HepG2 (cell line): ENCODE data around the gene TRAF5. TPM values are rescaled to one million over a fixed set of nuclear protein-coding genes. Genes with fewer than 3 reads are reported as not detected.

Source experiments
- ATAC-seq: fragments of 200-7000 bp; cut with Tn5 transposase; 3 replicates; pipeline ENCODE4 v1.9.1; 2020; ENCODE audit warnings: mild to moderate bottlenecking, moderate library complexity
- BruUV-seq: library from RNA; stranded (reverse); fragments of 400-500 nt; replicated peaks from 2 replicates; lab custom pipeline; 2021; lab: Mats Ljungman, UMichigan
- CTCF ChIA-PET: fragments of 300-600 bp; formaldehyde crosslinking; extraction: SDS; loops from one replicate; lab custom pipeline; 2021; ENCODE audit warnings: low total read pairs, inconsistent platforms, low intra/inter-chr PET ratio; lab: Yijun Ruan, JAX
- POLR2A ChIA-PET: fragments of 350-600 bp; sonication (Branson Sonifier 250); formaldehyde crosslinking; loops from one replicate; lab custom pipeline; 2020; ENCODE audit warnings: antibody characterized with exemption, inconsistent platforms; lab: Yijun Ruan, JAX
- DNase-seq: peaks from one replicate; pipeline ENCODE4 v3.0.0-alpha.2; 2015; ENCODE audit warnings: low spot score
- FAIRE-seq: peaks from 3 replicates; lab custom pipeline; 2011; peaks lifted over from hg19 to GRCh38; lab: Jason Lieb, UNC
- H2AFZ ChIP-seq: one replicate; pipeline ENCODE4 v1.6.1; 2011; ENCODE audit warnings: low read length, inconsistent platforms
- H3K27ac ChIP-seq: fragments of 300-600 bp; 3 replicates; pipeline ENCODE4 v1.8.0; 2011; ENCODE audit warnings: mixed run types, mild to moderate bottlenecking, mixed read lengths, low read length, inconsistent platforms; ENCODE audit not compliant: insufficient read depth; ENCODE audit errors: extremely low read length
- H3K27me3 ChIP-seq, 2 experiments: fragments of 200-600 bp in 1 of 2; 2 replicates in 1 of 2; 3 replicates in 1 of 2; pipeline versions ENCODE4 v1.6.0 to v1.8.0; 2011; ENCODE audit warnings: low read length in 2 of 2, mild to moderate bottlenecking in 2 of 2, moderate library complexity in 2 of 2, inconsistent platforms in 1 of 2; ENCODE audit not compliant: insufficient read depth in 2 of 2, control insufficient read depth in 1 of 2
- H3K36me3 ChIP-seq, 2 experiments: fragments of 200-600 bp in 1 of 2; replicated peaks in 1 of 2; 2 replicates in 1 of 2; 3 replicates in 1 of 2; pipeline versions ENCODE4 v1.5.1 to v1.8.0; 2011; ENCODE audit warnings: low read length in 2 of 2, inconsistent platforms in 1 of 2; ENCODE audit not compliant: insufficient read depth in 2 of 2, control insufficient read depth in 1 of 2
- H3K4me1 ChIP-seq: 2 replicates; pipeline ENCODE4 v1.5.1; 2012; ENCODE audit warnings: low read length, inconsistent platforms; ENCODE audit not compliant: insufficient read depth
- H3K4me2 ChIP-seq: 2 replicates; pipeline ENCODE4 v1.6.0; 2011; ENCODE audit warnings: low read depth, low read length, inconsistent platforms
- H3K4me3 ChIP-seq, 3 experiments: fragments of 200-600 bp in 1 of 3; sonication (generic), shearing (Covaris generic) in 1 of 3; replicated peaks in 1 of 3; 2 replicates each; pipeline ENCODE4 v1.5.1; 2011 to 2016; ENCODE audit warnings: low read length in 3 of 3, inconsistent platforms in 2 of 3, low read depth in 2 of 3, mild to moderate bottlenecking in 2 of 3, control low read depth in 1 of 3, mixed read lengths in 1 of 3; ENCODE audit not compliant: insufficient read depth in 1 of 3
- H3K79me2 ChIP-seq: one replicate; pipeline ENCODE4 v1.6.1; 2011; ENCODE audit warnings: low read length, inconsistent platforms; ENCODE audit not compliant: insufficient read depth
- H3K9ac ChIP-seq: 2 replicates; pipeline ENCODE4 v1.6.0; 2011; ENCODE audit warnings: mild to moderate bottlenecking, low read depth, low read length, inconsistent platforms; ENCODE audit not compliant: insufficient read depth
- H3K9me3 ChIP-seq: 2 replicates; pipeline ENCODE4 v1.5.1; 2012; ENCODE audit warnings: mild to moderate bottlenecking, low read length
- H4K20me1 ChIP-seq: 2 replicates; pipeline ENCODE4 v1.6.0; 2011; ENCODE audit warnings: inconsistent platforms, mild to moderate bottlenecking, low read length, moderate library complexity; ENCODE audit not compliant: insufficient read depth
- CAMTA2 ChIP-seq: sonication (generic); formaldehyde crosslinking; IDR thresholded peaks from 2 replicates; pipeline ENCODE4 v1.4.0; 2020; ENCODE audit warnings: mild to moderate bottlenecking, missing genetic modification reagents, borderline replicate concordance
- EED ChIP-seq: sonication (generic); formaldehyde crosslinking; IDR thresholded peaks from 2 replicates; pipeline ENCODE4 v1.5.0; 2020; ENCODE audit warnings: mild to moderate bottlenecking, missing genetic modification reagents
- FOXO4 ChIP-seq: sonication (generic); formaldehyde crosslinking; conservative IDR thresholded peaks from 2 replicates; pipeline ENCODE4 v1.8.1; 2023; ENCODE audit warnings: missing genetic modification reagents
- HMGXB4 ChIP-seq, 2 experiments: sonication (generic) in 1 of 2; formaldehyde crosslinking in 1 of 2; IDR thresholded peaks; 2 replicates each; pipeline versions ENCODE4 v1.4.0 to v1.6.1; 2018 to 2020; ENCODE audit warnings: missing genetic modification reagents in 2 of 2, borderline replicate concordance in 1 of 2, low read depth in 1 of 2, mild to moderate bottlenecking in 1 of 2, missing biosample characterization in 1 of 2
- HNRNPH1 ChIP-seq: fragments of 200-400 bp; formaldehyde crosslinking; optimal IDR thresholded peaks from 2 replicates; pipeline ENCODE3; 2017; ENCODE audit warnings: mild to moderate bottlenecking, low read depth, low read length
- MAFF ChIP-seq: IDR thresholded peaks from 2 replicates; pipeline ENCODE4 v1.6.1; 2011; ENCODE audit warnings: low read depth, low read length, improper control_type of control experiment
- MBNL3 ChIP-seq: fragments of 250-450 bp; sonication (Bioruptor Pico); conservative IDR thresholded peaks from 2 replicates; pipeline ENCODE4 v1.8.0; 2022; ENCODE audit warnings: mild to moderate bottlenecking, inconsistent platforms
- PHF21A ChIP-seq: sonication (generic); formaldehyde crosslinking; IDR thresholded peaks from 2 replicates; pipeline ENCODE4 v1.5.0; 2020; ENCODE audit warnings: mild to moderate bottlenecking, missing genetic modification reagents
- PPARG ChIP-seq: conservative IDR thresholded peaks from 2 replicates; pipeline ENCODE4 v1.6.1; 2016; ENCODE audit warnings: missing biosample characterization, missing genetic modification reagents
- RAD21 ChIP-seq: fragments of 450-650 bp; formaldehyde crosslinking; IDR thresholded peaks from 2 replicates; pipeline ENCODE4 v1.5.0; 2020; ENCODE audit warnings: mild to moderate bottlenecking
- SAFB2 ChIP-seq: sonication (generic); formaldehyde crosslinking; IDR thresholded peaks from 2 replicates; pipeline ENCODE4 v1.5.1; 2020; ENCODE audit warnings: missing genetic modification reagents, low read depth, mild to moderate bottlenecking, borderline replicate concordance
- ZNF530 ChIP-seq: sonication (generic); formaldehyde crosslinking; IDR thresholded peaks from 2 replicates; pipeline ENCODE4 v1.5.0; 2020; ENCODE audit warnings: low read depth, mild to moderate bottlenecking, missing genetic modification reagents
- ZNF660 ChIP-seq: sonication (generic); formaldehyde crosslinking; IDR thresholded peaks from 2 replicates; pipeline ENCODE4 v1.5.1; 2020; ENCODE audit warnings: mild to moderate bottlenecking, low read depth, missing genetic modification reagents, borderline replicate concordance
- ZNF788 ChIP-seq: sonication (generic); formaldehyde crosslinking; IDR thresholded peaks from 2 replicates; pipeline ENCODE4 v1.5.0; 2020; ENCODE audit warnings: mild to moderate bottlenecking, missing genetic modification reagents, borderline replicate concordance
- ZNF878 ChIP-seq: sonication (generic); formaldehyde crosslinking; IDR thresholded peaks from 2 replicates; pipeline ENCODE4 v1.8.1; 2023; ENCODE audit warnings: mild to moderate bottlenecking, missing genetic modification reagents, moderate library complexity
- ZNF891 ChIP-seq: sonication (generic); formaldehyde crosslinking; IDR thresholded peaks from 2 replicates; pipeline ENCODE4 v1.5.0; 2020; ENCODE audit warnings: mild to moderate bottlenecking, missing genetic modification reagents
- WGBS: methylation state at CpG from one replicate; pipeline ENCODE4 v1.1.6; 2017; ENCODE audit warnings: low lambda C conversion rate; 5-methylcytosine and 5-hydroxymethylcytosine counted together
- in situ Hi-C: cut with HindIII; loops from 2 replicates; pipeline ENCODE4 v1.10.0; 2017; ENCODE audit warnings: low pct_unique_long_range_greater_than_20kb; ENCODE audit not compliant: extremely low pct_ligation_motif_present
- intact Hi-C: fragments of 100-400 bp; cut with micrococcal nuclease; formaldehyde crosslinking; loops from one replicate; pipeline ENCODE4 v1.10.0; 2022; ENCODE audit not compliant: unreplicated experiment
- polyA plus RNA-seq, 8 experiments: library from polyadenylated mRNA; depleted of rRNA in 3 of 8; stranded (reverse) in 7 of 8; unstranded in 1 of 8; fragments of >200 nt; fragmentation: Illumina TruSeq in 4 of 8; extraction: Trizol in 4 of 8; gene quantifications; 2 replicates each; pipeline versions ENCODE4 v1.2.1 to v1.2.3, GENCODE V29; 2011 to 2016; ENCODE audit warnings: low read depth in 4 of 8, missing spikeins in 1 of 8, mixed read lengths in 1 of 8; ENCODE audit not compliant: insufficient read depth in 1 of 8
- total RNA-seq, 5 experiments: library from RNA; depleted of rRNA; stranded (reverse); fragments of >200 nt; fragmentation: Illumina TruSeq; extraction: Trizol; gene quantifications; 2 replicates each; pipeline ENCODE4 v1.2.3, GENCODE V29; 2016; ENCODE audit warnings: low read depth in 1 of 5

Gene TRAF5
- total and polyA plus RNA-seq, 2 of the 13 experiments (the other 11 are each of a cell fraction or from before 2014, with no cell fraction given) = 0.27 to 1.6 TPM

- H3K9ac ChIP-seq = no peak overlapping the region
- ChIA-PET CTCF (no interaction called here), POLR2A (no interaction called here)
- H4K20me1 ChIP-seq = no peaks in the 10 kb centered on the region
- no peak for FAIRE-seq
- H3K27ac ChIP-seq = no peak overlapping the region
- no peak for TF ChIP-seq PHF21A (CRISPR knock-in tag)
- no peaks in the 10 kb centered on the region for H3K79me2 ChIP-seq
- H3K4me1 ChIP-seq = peaks cover 25% of the 10 kb centered on the region
- H3K27me3 ChIP-seq = no peaks in the 10 kb centered on the region
- DNase-seq = no peak
- no peaks in the 10 kb centered on the region for H3K9me3 ChIP-seq
- no TSS peak for BruUV-seq
- 31% methylated on average over 1 of the region's 1 CpG for WGBS
- H2AFZ ChIP-seq = no peak overlapping the region
- ATAC-seq = no peak
- no peaks in the 10 kb centered on the region for H3K36me3 ChIP-seq
- intact Hi-C loops = no loop called here
- no peak overlapping the region for H3K4me3 ChIP-seq
- H3K4me2 ChIP-seq = no peak overlapping the region
- in situ Hi-C loops = no loop called here
These were observed 44.9 kb downstream of the TRAF5 start for GRCh38 chr1:211371406-211372105.

DNA sequence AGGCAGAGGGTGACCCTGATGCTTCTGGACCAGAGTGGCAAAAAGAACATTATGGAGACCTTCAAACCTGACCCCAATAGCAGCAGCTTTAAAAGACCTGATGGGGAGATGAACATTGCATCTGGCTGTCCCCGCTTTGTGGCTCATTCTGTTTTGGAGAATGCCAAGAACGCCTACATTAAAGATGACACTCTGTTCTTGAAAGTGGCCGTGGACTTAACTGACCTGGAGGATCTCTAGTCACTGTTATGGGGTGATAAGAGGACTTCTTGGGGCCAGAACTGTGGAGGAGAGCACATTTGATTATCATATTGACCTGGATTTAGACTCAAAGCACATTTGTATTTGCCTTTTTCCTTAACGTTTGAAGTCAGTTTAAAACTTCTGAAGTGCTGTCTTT, 45.8 kb downstream of the TRAF5 start:
- Histone ChIP-seq H3K4me3 (no peak overlapping the region), H2AFZ (no peak overlapping the region), H4K20me1 (no peaks in the 10 kb centered on the region), H3K27me3 (no peaks in the 10 kb centered on the region), H3K4me2 (no peak overlapping the region), H3K9me3 (no peaks in the 10 kb centered on the region), H3K4me1 (peaks cover 25% of the 10 kb centered on the region), H3K9ac (no peak overlapping the region), H3K79me2 (no peaks in the 10 kb centered on the region), H3K36me3 (no peaks in the 10 kb centered on the region), H3K27ac (no peak overlapping the region)
- ChIA-PET CTCF (no interaction called here), POLR2A (no interaction called here)
- intact Hi-C loops (no loop called here), in situ Hi-C loops (no loop called here)
- ATAC-seq (no peak), DNase-seq (no peak), FAIRE-seq (no peak)
- BruUV-seq = no TSS peak
- 36% methylated on average over 3 of the region's 4 CpGs for WGBS
- TF ChIP-seq MBNL3 (CRISPR knock-in tag) (no peak), ZNF891 (CRISPR knock-in tag) (no peak), ZNF530 (CRISPR knock-in tag) (no peak), ZNF660 (CRISPR knock-in tag) (no peak), PPARG (CRISPR knock-in tag) (no peak), CAMTA2 (CRISPR knock-in tag) (no peak), MAFF (no peak), ZNF788 (CRISPR knock-in tag) (no peak), ZNF878 (CRISPR knock-in tag) (no peak), HMGXB4 (CRISPR knock-in tag; IDR thresholded peaks at IDR 0.05; ENCODE audit: borderline replicate concordance in 1 of 2, low read depth in 1 of 2) (no peak), EED (CRISPR knock-in tag) (no peak), HNRNPH1 (no peak), FOXO4 (CRISPR knock-in tag) (no peak), RAD21 (CRISPR knock-in tag) (no peak), SAFB2 (CRISPR knock-in tag) (no peak)
